GM19455 (cell line): ENCODE data around the gene POLR1A.

Experiments used
- ATAC-seq: cut with Tn5 transposase; IDR thresholded peaks from one replicate; pipeline ENCODE4 v1.9.1; 2021; ENCODE audit not compliant: unreplicated experiment

POLR1A gene

GRCh38 chr2:86097114-86097896 is 8.4 kb downstream of the POLR1A start:
- no peak for ATAC-seq

GRCh38 chr2:86094229-86094628 is 11.5 kb downstream of the POLR1A start:
- ATAC-seq: no peak

- ATAC-seq: no peak
Observed at GRCh38 chr2:86087936-86088850, 17.5 kb downstream of the POLR1A start.

- no peak for ATAC-seq
Observed at GRCh38 chr2:86082756-86083155, 22.9 kb downstream of the POLR1A start.

- no peak for ATAC-seq
Observed at GRCh38 chr2:86081724-86082123, 24.0 kb downstream of the POLR1A start.

GRCh38 chr2:86079981-86080911 is 25.4 kb downstream of the POLR1A start:
- peak; percentile 81 for ATAC-seq

GRCh38 chr2:86078774-86079545 is 26.7 kb downstream of the POLR1A start:
- ATAC-seq: no peak

GRCh38 chr2:86075886-86076285 is 29.8 kb downstream of the POLR1A start:
- ATAC-seq: no peak

GRCh38 chr2:86074811-86075210 is 30.9 kb downstream of the POLR1A start:
- no peak for ATAC-seq

GRCh38 chr2:86074256-86074655 is 31.4 kb downstream of the POLR1A start:
- ATAC-seq: no peak

- no peak for ATAC-seq
Observed at GRCh38 chr2:86073225-86073624, 32.5 kb downstream of the POLR1A start.

GRCh38 chr2:86072271-86072858 is 33.3 kb downstream of the POLR1A start:
- ATAC-seq: no peak

GRCh38 chr2:86070868-86071267 is 34.8 kb downstream of the POLR1A start:
- ATAC-seq: no peak

GRCh38 chr2:86069783-86070339 is 35.8 kb downstream of the POLR1A start:
- no peak for ATAC-seq

GRCh38 chr2:86069091-86069685 is 36.5 kb downstream of the POLR1A start:
- ATAC-seq: no peak

GRCh38 chr2:86068648-86069047 is 37.0 kb downstream of the POLR1A start:
- no peak for ATAC-seq

- no peak for ATAC-seq
Observed at GRCh38 chr2:86068136-86068588, 37.5 kb downstream of the POLR1A start.

GRCh38 chr2:86066915-86067314 is 38.8 kb downstream of the POLR1A start:
- no peak for ATAC-seq

- no peak for ATAC-seq
Observed at GRCh38 chr2:86066007-86066578, 39.6 kb downstream of the POLR1A start.
